AG10803 (cell line): Measurements from ENCODE around the gene CBR3.
"Not testable (repeated sequence)": the region's sequence is repeated elsewhere in the genome, so short reads cannot be mapped to it uniquely, and the experiment has no call there.

ENCODE experiments used
- DNase-seq: peaks from one replicate; pipeline ENCODE4 v3.0.0; 2010; ENCODE audit warnings: low read depth
- H3K4me3 ChIP-seq: 2 replicates; pipeline ENCODE4 v1.5.1; 2011; ENCODE audit warnings: mild to moderate bottlenecking, low read length, control low read depth
- CTCF ChIP-seq: conservative IDR thresholded peaks from 2 replicates; pipeline ENCODE4 v1.5.1; 2011; ENCODE audit warnings: mild to moderate bottlenecking, low read length, control low read depth, inconsistent platforms

The CBR3 gene

GRCh38 chr21:36097427-36098181 lies 37.3 kb upstream of the CBR3 start:
- no peak for DNase-seq
- no peak for TF ChIP-seq CTCF
- H3K4me3 ChIP-seq: no peak overlapping the region

- no peak overlapping the region for H3K4me3 ChIP-seq
- TF ChIP-seq CTCF: no peak
- no peak for DNase-seq
Observed at GRCh38 chr21:36098182-36098532, 36.7 kb upstream of the CBR3 start.

GRCh38 chr21:36099000-36099399 lies 35.9 kb upstream of the CBR3 start:
- DNase-seq: no peak
- TF ChIP-seq CTCF: no peak
- H3K4me3 ChIP-seq: no peak overlapping the region

GRCh38 chr21:36099695-36100211 lies 35.1 kb upstream of the CBR3 start:
- not testable (repeated sequence) for H3K4me3 ChIP-seq, DNase-seq

- DNase-seq: no peak
- H3K4me3 ChIP-seq: no peak overlapping the region
- TF ChIP-seq CTCF: no peak
Observed at GRCh38 chr21:36100971-36101641, 33.8 kb upstream of the CBR3 start.

- DNase-seq: no peak
- no peak overlapping the region for H3K4me3 ChIP-seq
- no peak for TF ChIP-seq CTCF
Observed at GRCh38 chr21:36103434-36103833, 31.4 kb upstream of the CBR3 start.

- DNase-seq: peak; percentile 25
- TF ChIP-seq CTCF: peak; percentile 44
- H3K4me3 ChIP-seq: no peak overlapping the region
Observed at GRCh38 chr21:36104317-36105300, 30.3 kb upstream of the CBR3 start.
